ENCODE data around the gene UST. TPM values are rescaled to one million over a fixed set of nuclear protein-coding genes. Genes with fewer than 3 reads are reported as not detected.

The UST gene
- polyA plus RNA-seq, 1 experiment = 21.4 TPM

GRCh38 chr6:148965287-148965686 lies 218.5 kb downstream of the UST start:
- ChIA-PET CTCF (interaction anchor here (1.2 kb wide), 1 partner anchor 9 kb away, joined by 3 read pairs; no protein-coding TSS in a partner anchor), POLR2A (no interaction called here)
- Histone ChIP-seq H3K27me3 (ENCODE audit: control insufficient read depth, insufficient read depth, low read length) (no peaks in the 10 kb centered on the region), H3K9me3 (ENCODE audit: control insufficient read depth, insufficient read depth, low read length) (no peaks in the 10 kb centered on the region), H3K4me3 (ENCODE audit: low read depth, low read length) (no peak overlapping the region), H3K27ac (ENCODE audit: low read depth, low read length) (no peak overlapping the region)
- TF ChIP-seq CTCF (IDR thresholded peaks at IDR 0.05; ENCODE audit: low read depth, low read length) = no peak
- DNase-seq (ENCODE audit: low read depth, low spot score) = no peak

GRCh38 chr6:148967011-148967520 lies 220.2 kb downstream of the UST start:
- ChIA-PET CTCF (interaction anchor here (1.0 kb wide), 1 partner anchor 9 kb away, joined by 3 read pairs; no protein-coding TSS in a partner anchor), POLR2A (no interaction called here)
- Histone ChIP-seq H3K27me3 (ENCODE audit: control insufficient read depth, insufficient read depth, low read length) (no peaks in the 10 kb centered on the region), H3K9me3 (ENCODE audit: control insufficient read depth, insufficient read depth, low read length) (no peaks in the 10 kb centered on the region), H3K4me3 (ENCODE audit: low read depth, low read length) (no peak overlapping the region), H3K27ac (ENCODE audit: low read depth, low read length) (no peak overlapping the region)
- no peak for DNase-seq (ENCODE audit: low read depth, low spot score)
- no peak for TF ChIP-seq CTCF (IDR thresholded peaks at IDR 0.05; ENCODE audit: low read depth, low read length)

- no peak for TF ChIP-seq CTCF (IDR thresholded peaks at IDR 0.05; ENCODE audit: low read depth, low read length)
- no peak overlapping the region for H3K27ac ChIP-seq (ENCODE audit: low read depth, low read length)
- H3K27me3 ChIP-seq (ENCODE audit: control insufficient read depth, insufficient read depth, low read length) = no peaks in the 10 kb centered on the region
- no peak overlapping the region for H3K4me3 ChIP-seq (ENCODE audit: low read depth, low read length)
- ChIA-PET POLR2A (no interaction called here), CTCF (interaction anchor here (0.6 to 1.0 kb wide), 2 partner anchors 9 to 599 kb away, joined by 3 to 4 read pairs; partner anchors contain the start of gene GINM1)
- H3K9me3 ChIP-seq (ENCODE audit: control insufficient read depth, insufficient read depth, low read length) = no peaks in the 10 kb centered on the region; the same call in 1 of the 2 replicates
- DNase-seq (ENCODE audit: low read depth, low spot score) = no peak
These were observed 220.7 kb downstream of the UST start for GRCh38 chr6:148967541-148967956.

- POLR2A ChIA-PET = interaction anchor here (0.6 to 1.2 kb wide), 3 partner anchors 14 to 389 kb away, joined by 4 read pairs; no protein-coding TSS in a partner anchor
- H3K4me3 ChIP-seq (ENCODE audit: low read depth, low read length) = no peak overlapping the region
- no peaks in the 10 kb centered on the region; the same call in 1 of the 2 replicates for H3K9me3 ChIP-seq (ENCODE audit: control insufficient read depth, insufficient read depth, low read length)
- CTCF ChIA-PET = interaction anchor here (0.5 to 2.0 kb wide), 6 partner anchors 11 to 409 kb away, joined by 3 to 13 read pairs (median 5); no protein-coding TSS in a partner anchor
- H3K27me3 ChIP-seq (ENCODE audit: control insufficient read depth, insufficient read depth, low read length) = no peaks in the 10 kb centered on the region
- 0 out of 2 replicates have a peak, but pooled peaks have one; percentile 1 for TF ChIP-seq CTCF (IDR thresholded peaks at IDR 0.05; ENCODE audit: low read depth, low read length)
- DNase-seq (ENCODE audit: low read depth, low spot score) = no peak
- peak overlapping the region; percentile 93 for H3K27ac ChIP-seq (ENCODE audit: low read depth, low read length)
These were observed 222.2 kb downstream of the UST start for GRCh38 chr6:148968771-148969602.

Data from AG04450 (cell line).